GM19395 (cell line): Measurements from ENCODE around the gene AVPR1A.
A peak's percentile ranks its signal among the peaks of the same experiment; 100 is the strongest.
"Not testable (repeated sequence)": the region's sequence is repeated elsewhere in the genome, so short reads cannot be mapped to it uniquely, and the experiment has no call there.

ENCODE experiments used
- ATAC-seq: cut with Tn5 transposase; IDR thresholded peaks from one replicate; pipeline ENCODE4 v1.9.1; 2021; ENCODE audit warnings: mild to moderate bottlenecking, moderate library complexity; ENCODE audit not compliant: unreplicated experiment

AVPR1A gene

GRCh38 chr12:63150713-63151622 is at the start of gene AVPR1A:
Gene AVPR1A (minus strand): TSS chr12:63151201. CDS start chr12:63150836, 365 bp downstream.
- no peak for ATAC-seq

GRCh38 chr12:63196168-63196567 is 45.2 kb upstream of the AVPR1A start:
- no peak for ATAC-seq

- ATAC-seq: no peak
Observed at GRCh38 chr12:63179224-63179623, 28.2 kb upstream of the AVPR1A start.

- no peak for ATAC-seq
Observed at GRCh38 chr12:63170321-63170720, 19.3 kb upstream of the AVPR1A start.

- ATAC-seq: not testable (repeated sequence)
Observed at GRCh38 chr12:63167741-63168140, 16.7 kb upstream of the AVPR1A start.

- ATAC-seq: no peak
Observed at GRCh38 chr12:63164911-63165310, 13.9 kb upstream of the AVPR1A start.

- ATAC-seq: no peak
Observed at GRCh38 chr12:63163541-63163940, 12.5 kb upstream of the AVPR1A start.

GRCh38 chr12:63155375-63155774 is 4.4 kb upstream of the AVPR1A start:
- no peak for ATAC-seq

- ATAC-seq: no peak
Observed at GRCh38 chr12:63154560-63154959, 3.6 kb upstream of the AVPR1A start.

- ATAC-seq: no peak
Observed at GRCh38 chr12:63152321-63152700, 1.3 kb upstream of the AVPR1A start.

GRCh38 chr12:63151623-63152320 is 771 bp upstream of the AVPR1A start:
- peak; percentile 80 for ATAC-seq

- no peak for ATAC-seq
Observed at GRCh38 chr12:63149909-63150712, 890 bp downstream of the AVPR1A start.

GRCh38 chr12:63144556-63144955 is 6.4 kb downstream of the AVPR1A start:
- ATAC-seq: no peak

- ATAC-seq: no peak
Observed at GRCh38 chr12:63138488-63138887, 12.5 kb downstream of the AVPR1A start.

GRCh38 chr12:63133981-63134380 is 17.0 kb downstream of the AVPR1A start:
- ATAC-seq: no peak

GRCh38 chr12:63132201-63132600 is 18.8 kb downstream of the AVPR1A start:
- ATAC-seq: no peak

- no peak for ATAC-seq
Observed at GRCh38 chr12:63129927-63130326, 21.1 kb downstream of the AVPR1A start.

GRCh38 chr12:63124778-63125177 is 26.2 kb downstream of the AVPR1A start:
- no peak for ATAC-seq

- ATAC-seq: no peak
Observed at GRCh38 chr12:63103494-63104131, 47.4 kb downstream of the AVPR1A start.

- ATAC-seq: no peak
Observed at GRCh38 chr12:63101920-63102319, 49.1 kb downstream of the AVPR1A start.

- no peak for ATAC-seq
Observed at GRCh38 chr12:63098851-63099250, 52.1 kb downstream of the AVPR1A start.
